IPS-NIHi7 (cell line): ENCODE measurements around the gene CISD3.

Source experiments
- DNase-seq: peaks from one replicate; pipeline ENCODE4 v3.0.0; 2012; ENCODE audit warnings: mixed read lengths; ENCODE audit errors: extremely low spot score

The CISD3 gene

GRCh38 chr17:38743556-38744171 is 13.5 kb downstream of the CISD3 start:
- peak; percentile 56 for DNase-seq

GRCh38 chr17:38745545-38745944 is 15.4 kb downstream of the CISD3 start:
- DNase-seq, result no peak

- no peak for DNase-seq
Measured at GRCh38 chr17:38746004-38746848, 16.1 kb downstream of the CISD3 start.

GRCh38 chr17:38746849-38747462 is 16.8 kb downstream of the CISD3 start:
- DNase-seq, result no peak

- peak; percentile 68 for DNase-seq
Measured at GRCh38 chr17:38747463-38748148, 17.5 kb downstream of the CISD3 start.

- peak; percentile 78 for DNase-seq
Measured at GRCh38 chr17:38748149-38748891, 18.2 kb downstream of the CISD3 start, which contains the start of gene PCGF2. PCGF2 (minus strand) TSS chr17:38748336; CDS start chr17:38740402, 7,934 bp downstream.

GRCh38 chr17:38748892-38749222 is 18.7 kb downstream of the CISD3 start:
- no peak for DNase-seq

GRCh38 chr17:38749223-38750043 is 19.3 kb downstream of the CISD3 start:
- DNase-seq, result peak; percentile 60

GRCh38 chr17:38750044-38750311 is 19.8 kb downstream of the CISD3 start:
- no peak for DNase-seq

GRCh38 chr17:38750312-38751121 is 20.4 kb downstream of the CISD3 start:
- no peak for DNase-seq

GRCh38 chr17:38751144-38751807 is 21.1 kb downstream of the CISD3 start:
- no peak for DNase-seq

- DNase-seq, result peak; percentile 70
Measured at GRCh38 chr17:38751808-38752307, 21.7 kb downstream of the CISD3 start.

GRCh38 chr17:38752308-38753070 is 22.3 kb downstream of the CISD3 start, which contains the start of gene PSMB3:
PSMB3 (plus strand) TSS chr17:38752741; CDS start chr17:38752827, 86 bp downstream.
- DNase-seq, result peak; percentile 98

GRCh38 chr17:38753071-38753506 is 22.9 kb downstream of the CISD3 start:
- DNase-seq, result no peak

GRCh38 chr17:38761612-38762011 is 31.5 kb downstream of the CISD3 start:
- peak; percentile 83 for DNase-seq

GRCh38 chr17:38762231-38762630 is 32.1 kb downstream of the CISD3 start:
- DNase-seq, result no peak

- no peak for DNase-seq
Measured at GRCh38 chr17:38766341-38766740, 36.2 kb downstream of the CISD3 start.

GRCh38 chr17:38768417-38768816 is 38.3 kb downstream of the CISD3 start:
- no peak for DNase-seq
